Measurements from ENCODE around the gene ARF6.
"Not testable (repeated sequence)": the region's sequence is repeated elsewhere in the genome, so short reads cannot be mapped to it uniquely, and the experiment has no call there.

The ARF6 gene

DNA sequence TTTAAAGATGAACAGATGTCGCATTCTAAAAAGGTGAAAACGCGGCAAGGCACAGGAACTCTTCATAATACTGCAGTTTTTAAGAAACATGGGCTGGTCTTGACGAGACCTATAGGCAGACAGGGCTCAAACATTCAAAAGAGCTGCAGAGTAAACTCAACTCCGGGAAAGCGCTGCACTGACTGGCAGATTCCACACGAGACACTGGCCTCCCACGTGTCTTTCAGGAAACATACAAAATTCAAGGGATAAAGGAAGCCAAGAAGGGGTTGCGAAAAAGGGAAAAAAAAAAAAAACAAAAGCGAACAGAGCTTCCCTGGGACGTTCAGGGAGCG, 614 bp upstream of the ARF6 start:
- FAIRE-seq (no peak), DNase-seq (ENCODE audit: insufficient read length, low spot score) (peak; percentile 60)
- TF ChIP-seq, protein P1, sequence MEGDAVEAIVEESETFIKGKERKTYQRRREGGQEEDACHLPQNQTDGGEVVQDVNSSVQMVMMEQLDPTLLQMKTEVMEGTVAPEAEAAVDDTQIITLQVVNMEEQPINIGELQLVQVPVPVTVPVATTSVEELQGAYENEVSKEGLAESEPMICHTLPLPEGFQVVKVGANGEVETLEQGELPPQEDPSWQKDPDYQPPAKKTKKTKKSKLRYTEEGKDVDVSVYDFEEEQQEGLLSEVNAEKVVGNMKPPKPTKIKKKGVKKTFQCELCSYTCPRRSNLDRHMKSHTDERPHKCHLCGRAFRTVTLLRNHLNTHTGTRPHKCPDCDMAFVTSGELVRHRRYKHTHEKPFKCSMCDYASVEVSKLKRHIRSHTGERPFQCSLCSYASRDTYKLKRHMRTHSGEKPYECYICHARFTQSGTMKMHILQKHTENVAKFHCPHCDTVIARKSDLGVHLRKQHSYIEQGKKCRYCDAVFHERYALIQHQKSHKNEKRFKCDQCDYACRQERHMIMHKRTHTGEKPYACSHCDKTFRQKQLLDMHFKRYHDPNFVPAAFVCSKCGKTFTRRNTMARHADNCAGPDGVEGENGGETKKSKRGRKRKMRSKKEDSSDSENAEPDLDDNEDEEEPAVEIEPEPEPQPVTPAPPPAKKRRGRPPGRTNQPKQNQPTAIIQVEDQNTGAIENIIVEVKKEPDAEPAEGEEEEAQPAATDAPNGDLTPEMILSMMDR (IDR thresholded peaks at IDR 0.05; ENCODE audit: insufficient read depth, missing control alignments) = no peak

DNA sequence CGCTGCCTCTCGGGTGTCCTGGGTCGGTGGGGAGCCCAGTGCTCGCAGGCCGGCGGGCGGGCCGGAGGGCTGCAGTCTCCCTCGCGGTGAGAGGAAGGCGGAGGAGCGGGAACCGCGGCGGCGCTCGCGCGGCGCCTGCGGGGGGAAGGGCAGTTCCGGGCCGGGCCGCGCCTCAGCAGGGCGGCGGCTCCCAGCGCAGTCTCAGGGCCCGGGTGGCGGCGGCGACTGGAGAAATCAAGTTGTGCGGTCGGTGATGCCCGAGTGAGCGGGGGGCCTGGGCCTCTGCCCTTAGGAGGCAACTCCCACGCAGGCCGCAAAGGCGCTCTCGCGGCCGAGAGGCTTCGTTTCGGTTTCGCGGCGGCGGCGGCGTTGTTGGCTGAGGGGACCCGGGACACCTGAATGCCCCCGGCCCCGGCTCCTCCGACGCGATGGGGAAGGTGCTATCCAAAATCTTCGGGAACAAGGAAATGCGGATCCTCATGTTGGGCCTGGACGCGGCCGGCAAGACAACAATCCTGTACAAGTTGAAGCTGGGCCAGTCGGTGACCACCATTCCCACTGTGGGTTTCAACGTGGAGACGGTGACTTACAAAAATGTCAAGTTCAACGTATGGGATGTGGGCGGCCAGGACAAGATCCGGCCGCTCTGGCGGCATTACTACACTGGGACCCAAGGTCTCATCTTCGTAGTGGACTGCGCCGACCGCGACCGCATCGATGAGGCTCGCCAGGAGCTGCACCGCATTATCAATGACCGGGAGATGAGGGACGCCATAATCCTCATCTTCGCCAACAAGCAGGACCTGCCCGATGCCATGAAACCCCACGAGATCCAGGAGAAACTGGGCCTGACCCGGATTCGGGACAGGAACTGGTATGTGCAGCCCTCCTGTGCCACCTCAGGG, 679 bp downstream of the ARF6 start:
- no peak for FAIRE-seq
- DNase-seq (ENCODE audit: insufficient read length, low spot score) = no peak
- TF ChIP-seq, protein P1 (IDR thresholded peaks at IDR 0.05; ENCODE audit: insufficient read depth, missing control alignments) = no peak

DNA sequence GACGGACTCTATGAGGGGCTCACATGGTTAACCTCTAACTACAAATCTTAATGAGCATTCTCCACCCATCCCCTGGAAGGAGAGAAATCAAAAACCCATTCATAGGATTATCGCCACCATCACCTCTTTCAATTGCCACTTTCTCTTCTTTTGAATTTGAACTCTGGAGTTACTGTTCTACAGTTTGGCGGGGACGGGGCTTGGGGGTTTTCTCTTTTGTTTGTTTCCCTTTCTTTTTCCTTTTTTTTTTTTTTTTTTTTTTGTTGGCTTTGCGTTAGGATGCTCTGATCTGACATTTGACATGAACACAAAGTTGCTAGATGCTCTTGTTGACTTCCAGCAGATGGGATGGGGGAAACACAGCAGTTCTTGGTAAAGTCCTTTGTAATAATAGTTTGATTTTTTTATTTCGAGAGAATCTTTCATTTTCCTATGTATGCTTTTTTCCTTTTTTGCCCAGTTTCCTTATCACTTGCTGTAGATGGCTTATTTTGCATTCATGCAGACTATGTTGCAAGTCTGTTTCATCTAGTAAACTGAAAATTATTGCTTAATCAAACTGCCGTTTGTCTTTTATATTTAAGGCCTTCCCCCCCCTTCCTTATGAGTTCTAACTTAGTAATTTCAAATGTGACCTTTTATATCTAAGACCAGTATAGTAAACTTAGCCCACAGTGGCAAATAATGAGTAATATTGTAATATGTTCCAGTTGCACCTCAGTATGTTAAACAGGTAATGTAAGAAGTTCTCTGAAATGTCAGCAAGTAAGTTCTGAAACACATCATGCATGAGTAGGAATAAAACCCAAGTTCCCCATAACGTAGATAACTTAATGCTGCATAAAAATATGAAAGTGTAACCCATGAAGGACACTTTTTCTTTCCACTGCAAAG, 1.6 kb downstream of the ARF6 start:
- FAIRE-seq = not testable (repeated sequence)

DNA sequence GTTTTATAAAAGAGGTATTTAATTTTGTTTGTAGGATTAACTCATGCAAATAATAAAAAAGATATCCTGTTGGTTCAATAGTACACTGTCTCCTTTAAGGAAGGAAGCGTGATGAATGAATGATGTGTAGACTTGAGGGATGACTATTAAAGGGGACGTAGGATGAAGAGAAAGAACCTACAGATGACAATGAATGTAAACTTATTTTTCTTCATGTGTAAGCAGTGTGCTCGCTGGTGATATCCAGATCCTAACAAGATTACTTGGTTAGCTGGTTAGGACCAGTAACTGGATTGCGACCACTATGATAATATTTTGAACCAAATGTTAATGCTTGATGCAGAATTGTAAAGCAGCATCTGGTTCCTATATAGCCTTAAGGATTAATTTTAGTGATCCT, 2.6 kb downstream of the ARF6 start:
- TF ChIP-seq, protein P1 (IDR thresholded peaks at IDR 0.05; ENCODE audit: insufficient read depth, missing control alignments) = no peak
- DNase-seq (ENCODE audit: insufficient read length, low spot score) (no peak), FAIRE-seq (no peak)

More for the DNA sequence above, 1.6 kb downstream of the ARF6 start:
- DNase-seq (ENCODE audit: insufficient read length, low spot score) = not testable (repeated sequence)

DNA sequence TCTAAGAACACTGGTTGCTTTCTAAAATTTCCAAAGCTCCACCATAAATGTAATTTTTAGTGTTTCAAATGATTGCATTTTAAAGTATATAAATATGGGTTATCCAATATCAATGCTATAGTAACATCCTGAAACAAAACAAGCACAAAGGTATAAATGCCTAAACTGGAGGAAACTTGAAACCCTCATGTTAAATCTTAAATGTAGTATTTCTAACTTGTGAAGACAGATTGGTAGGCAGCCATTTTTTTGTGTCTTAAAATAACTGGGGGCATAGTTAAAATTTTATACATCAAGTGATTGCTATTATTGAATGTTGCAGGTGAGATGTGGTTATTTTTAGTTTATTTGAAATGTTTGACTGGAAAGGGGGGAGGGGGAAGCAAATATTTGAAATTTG, 3.4 kb downstream of the ARF6 start:
- FAIRE-seq; DNase-seq (ENCODE audit: insufficient read length, low spot score): not testable (repeated sequence)

DNA sequence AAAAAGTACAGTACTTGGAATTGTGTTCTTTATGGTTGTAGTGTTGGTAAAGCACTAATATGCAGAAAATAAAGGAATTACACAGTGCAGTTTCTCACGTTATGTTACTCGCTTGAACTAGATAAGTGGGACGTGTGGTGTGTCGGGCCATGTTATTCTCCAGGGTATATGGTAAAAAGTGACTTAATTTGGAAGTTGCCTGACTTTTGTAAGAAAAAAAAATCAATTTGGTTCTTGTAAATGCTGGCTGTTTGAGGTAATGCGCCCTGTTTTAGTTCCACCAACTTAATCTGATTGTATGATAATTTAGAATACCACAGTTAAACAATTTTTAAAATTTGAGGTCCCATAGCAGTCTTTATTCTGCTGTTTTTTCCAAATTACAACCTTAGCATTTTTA, 4.1 kb downstream of the ARF6 start:
- FAIRE-seq (no peak), DNase-seq (ENCODE audit: insufficient read length, low spot score) (no peak)
- TF ChIP-seq, protein P1 (IDR thresholded peaks at IDR 0.05; ENCODE audit: insufficient read depth, missing control alignments) = no peak

DNA sequence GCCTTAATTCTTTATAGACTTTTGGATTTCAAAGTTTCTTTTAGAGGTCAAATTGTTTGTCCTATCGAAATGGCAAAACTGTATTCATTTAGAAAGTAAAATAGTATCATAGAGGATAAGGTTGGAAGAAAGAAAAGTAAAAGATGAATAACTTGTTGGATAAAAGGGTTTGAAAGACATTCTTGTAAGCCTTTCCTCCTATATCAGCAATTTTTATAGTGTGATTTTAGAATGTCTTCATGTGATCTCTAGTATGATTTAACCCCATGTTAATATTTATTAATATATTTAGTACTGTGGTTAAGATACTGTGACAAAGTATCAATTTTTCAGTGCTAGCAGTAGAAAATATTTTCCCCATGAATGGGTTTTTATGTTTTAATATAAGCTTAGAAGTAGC, 4.5 kb downstream of the ARF6 start:
- DNase-seq (ENCODE audit: insufficient read length, low spot score) = no peak
- FAIRE-seq = no peak
- TF ChIP-seq, protein P1 (IDR thresholded peaks at IDR 0.05; ENCODE audit: insufficient read depth, missing control alignments) = no peak

DNA sequence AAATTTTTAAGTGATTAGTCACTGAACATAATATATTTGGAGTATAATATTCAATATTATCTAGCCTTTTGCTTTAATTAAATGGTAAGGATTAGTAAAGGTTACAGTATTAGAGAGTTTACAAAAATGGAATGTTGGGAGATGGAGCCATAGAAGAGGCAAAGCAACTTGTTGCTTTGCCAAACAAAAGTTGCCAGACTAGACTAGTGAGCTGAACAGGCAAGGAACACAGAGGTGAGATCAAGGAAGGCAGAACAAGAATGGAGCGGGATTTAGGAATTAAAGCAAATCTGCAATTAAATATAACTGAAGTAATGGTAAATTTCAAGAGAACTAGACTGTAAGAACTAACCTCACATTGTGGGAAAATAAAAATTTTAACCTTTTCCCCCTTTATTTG, 5.1 kb downstream of the ARF6 start:
- no peak for FAIRE-seq
- DNase-seq (ENCODE audit: insufficient read length, low spot score) = no peak

More for the DNA sequence above, 5.1 kb downstream of the ARF6 start:
- TF ChIP-seq, protein P1 (IDR thresholded peaks at IDR 0.05; ENCODE audit: insufficient read depth, missing control alignments) = no peak
